ENCODE data around the gene LCLAT1.
"Not testable (repeated sequence)": the region's sequence is repeated elsewhere in the genome, so short reads cannot be mapped to it uniquely, and the experiment has no call there.

Gene LCLAT1

GRCh38 chr2:30504731-30505130, 57.7 kb downstream of the LCLAT1 start:
- Histone ChIP-seq H3K4me3 (peak overlapping the region; percentile 20; the same call in 1 of the 2 replicates), H3K9ac (ENCODE audit: insufficient read length) (no peak overlapping the region), H3K27ac (peak overlapping the region; percentile 33), H3K9me3 (ENCODE audit: low read depth, low read length) (peaks cover 7% of the 10 kb centered on the region), H3K36me3 (ENCODE audit: insufficient read depth, low read length) (peaks cover 11% of the 10 kb centered on the region)
- DNase-seq (ENCODE audit: low read depth, low spot score): no peak
- TF ChIP-seq EZH2 (IDR thresholded peaks at IDR 0.05) (no peak), POLR2AphosphoS5 (IDR thresholded peaks at IDR 0.05; ENCODE audit: borderline replicate concordance, low read depth, low read length) (no peak), FOXP2 (optimal IDR thresholded peaks at IDR 0.05; ENCODE audit: control extremely low read depth, extremely low read length, insufficient read depth) (no peak)

GRCh38 chr2:30505500-30506180, 58.6 kb downstream of the LCLAT1 start:
- H3K4me3 ChIP-seq: no peak overlapping the region
- peaks cover 4% of the 10 kb centered on the region; the same call in 1 of the 2 replicates for H3K9me3 ChIP-seq (ENCODE audit: low read depth, low read length)
- no peak overlapping the region for H3K9ac ChIP-seq (ENCODE audit: insufficient read length)
- H3K36me3 ChIP-seq (ENCODE audit: insufficient read depth, low read length): peaks cover 5% of the 10 kb centered on the region
- DNase-seq (ENCODE audit: low read depth, low spot score): no peak
- TF ChIP-seq FOXP2 (optimal IDR thresholded peaks at IDR 0.05; ENCODE audit: control extremely low read depth, extremely low read length, insufficient read depth) (no peak), EZH2 (IDR thresholded peaks at IDR 0.05) (no peak), POLR2AphosphoS5 (IDR thresholded peaks at IDR 0.05; ENCODE audit: borderline replicate concordance, low read depth, low read length) (no peak)
- H3K27ac ChIP-seq: no peak overlapping the region

- H3K9me3 ChIP-seq (ENCODE audit: low read depth, low read length); H3K9ac ChIP-seq (ENCODE audit: insufficient read length); DNase-seq (ENCODE audit: low read depth, low spot score); H3K36me3 ChIP-seq (ENCODE audit: insufficient read depth, low read length); H3K4me3 ChIP-seq; H3K27ac ChIP-seq: not testable (repeated sequence)
These were observed 60.4 kb downstream of the LCLAT1 start for GRCh38 chr2:30507460-30507859.

- H3K9me3 ChIP-seq (ENCODE audit: low read depth, low read length): no peaks in the 10 kb centered on the region
- H3K4me3 ChIP-seq: no peak overlapping the region
- no peaks in the 10 kb centered on the region for H3K36me3 ChIP-seq (ENCODE audit: insufficient read depth, low read length)
- TF ChIP-seq POLR2AphosphoS5 (IDR thresholded peaks at IDR 0.05; ENCODE audit: borderline replicate concordance, low read depth, low read length) (no peak), FOXP2 (optimal IDR thresholded peaks at IDR 0.05; ENCODE audit: control extremely low read depth, extremely low read length, insufficient read depth) (no peak), EZH2 (IDR thresholded peaks at IDR 0.05) (no peak)
- no peak for DNase-seq (ENCODE audit: low read depth, low spot score)
- no peak overlapping the region for H3K27ac ChIP-seq
- no peak overlapping the region for H3K9ac ChIP-seq (ENCODE audit: insufficient read length)
These were observed 62.7 kb downstream of the LCLAT1 start for GRCh38 chr2:30509716-30510115.

GRCh38 chr2:30510409-30510808, 63.4 kb downstream of the LCLAT1 start:
- Histone ChIP-seq H3K27ac (no peak overlapping the region), H3K4me3 (no peak overlapping the region), H3K36me3 (ENCODE audit: insufficient read depth, low read length) (no peaks in the 10 kb centered on the region), H3K9me3 (ENCODE audit: low read depth, low read length) (no peaks in the 10 kb centered on the region), H3K9ac (ENCODE audit: insufficient read length) (no peak overlapping the region)
- DNase-seq (ENCODE audit: low read depth, low spot score): no peak
- TF ChIP-seq EZH2 (IDR thresholded peaks at IDR 0.05): no peak
- no peak for TF ChIP-seq POLR2AphosphoS5 (IDR thresholded peaks at IDR 0.05; ENCODE audit: borderline replicate concordance, low read depth, low read length)
- no peak for TF ChIP-seq FOXP2 (optimal IDR thresholded peaks at IDR 0.05; ENCODE audit: control extremely low read depth, extremely low read length, insufficient read depth)

- H3K27ac ChIP-seq: no peak overlapping the region
- TF ChIP-seq EZH2 (IDR thresholded peaks at IDR 0.05) (no peak), FOXP2 (optimal IDR thresholded peaks at IDR 0.05; ENCODE audit: control extremely low read depth, extremely low read length, insufficient read depth) (no peak), POLR2AphosphoS5 (IDR thresholded peaks at IDR 0.05; ENCODE audit: borderline replicate concordance, low read depth, low read length) (no peak)
- H3K36me3 ChIP-seq (ENCODE audit: insufficient read depth, low read length): no peaks in the 10 kb centered on the region; the same call in 1 of the 2 replicates
- no peak overlapping the region for H3K9ac ChIP-seq (ENCODE audit: insufficient read length)
- no peak for DNase-seq (ENCODE audit: low read depth, low spot score)
- H3K4me3 ChIP-seq: no peak overlapping the region
- H3K9me3 ChIP-seq (ENCODE audit: low read depth, low read length): no peaks in the 10 kb centered on the region
These were observed 64.4 kb downstream of the LCLAT1 start for GRCh38 chr2:30511122-30512083.

- DNase-seq (ENCODE audit: low read depth, low spot score): no peak
- H3K4me3 ChIP-seq: no peak overlapping the region
- no peaks in the 10 kb centered on the region; the same call in 1 of the 2 replicates for H3K36me3 ChIP-seq (ENCODE audit: insufficient read depth, low read length)
- H3K9ac ChIP-seq (ENCODE audit: insufficient read length): no peak overlapping the region
- H3K9me3 ChIP-seq (ENCODE audit: low read depth, low read length): no peaks in the 10 kb centered on the region
- H3K27ac ChIP-seq: no peak overlapping the region
- TF ChIP-seq POLR2AphosphoS5 (IDR thresholded peaks at IDR 0.05; ENCODE audit: borderline replicate concordance, low read depth, low read length) (no peak), EZH2 (IDR thresholded peaks at IDR 0.05) (no peak), FOXP2 (optimal IDR thresholded peaks at IDR 0.05; ENCODE audit: control extremely low read depth, extremely low read length, insufficient read depth) (no peak)
These were observed 65.3 kb downstream of the LCLAT1 start for GRCh38 chr2:30512243-30512886.

GRCh38 chr2:30513649-30514048, 66.6 kb downstream of the LCLAT1 start:
- H3K36me3 ChIP-seq (ENCODE audit: insufficient read depth, low read length); H3K9ac ChIP-seq (ENCODE audit: insufficient read length); H3K9me3 ChIP-seq (ENCODE audit: low read depth, low read length); DNase-seq (ENCODE audit: low read depth, low spot score); H3K4me3 ChIP-seq; H3K27ac ChIP-seq: not testable (repeated sequence)

Measured in SK-N-MC (cell line).